ENCODE measurements around the gene FABP7.

GRCh38 chr6:122733259-122733658, 46.3 kb upstream of the FABP7 start:
- no peak for TF ChIP-seq REST (IDR thresholded peaks at IDR 0.05; ENCODE audit: low read depth)
- no peak for TF ChIP-seq EZH2phosphoT487 (IDR thresholded peaks at IDR 0.05; ENCODE audit: borderline replicate concordance)
- no peak for TF ChIP-seq SP1 (IDR thresholded peaks at IDR 0.05; ENCODE audit: low read depth)
- no peak for TF ChIP-seq CTCF (IDR thresholded peaks at IDR 0.05 in 2 of 3, conservative IDR thresholded peaks at IDR 0.05 in 1 of 3; ENCODE audit: borderline replicate concordance in 1 of 3, insufficient read depth in 1 of 3, low read depth in 2 of 3, low read length in 2 of 3)
- TF ChIP-seq JUND (IDR thresholded peaks at IDR 0.05) = no peak
- TF ChIP-seq EGR1 (IDR thresholded peaks at IDR 0.05; ENCODE audit: low read depth) = no peak
- no peak for TF ChIP-seq EZH2 (IDR thresholded peaks at IDR 0.05)
- TF ChIP-seq ZNF274 (IDR thresholded peaks at IDR 0.05; ENCODE audit: low read depth, low read length) = no peak
- no peak for TF ChIP-seq MAX (IDR thresholded peaks at IDR 0.05)
- no peak for TF ChIP-seq CBX3 (IDR thresholded peaks at IDR 0.05; ENCODE audit: low read depth)
